Upper lobe of right lung (tissue), 1 donor: ENCODE results near the gene MOV10L1. TPM values are rescaled to one million over a fixed set of nuclear protein-coding genes. Genes with fewer than 3 reads are reported as not detected.

Experiments
- ATAC-seq: fragments of 200-7000 bp; cut with Tn5 transposase; one replicate; pipeline ENCODE4 v1.9.1; 2020; ENCODE audit warnings: mild to moderate bottlenecking, moderate library complexity
- DNase-seq: peaks from one replicate; pipeline ENCODE4 v3.0.0-alpha.2; 2020
- H3K27ac ChIP-seq: fragments of 200-600 bp; one replicate; pipeline ENCODE4 v1.8.0; 2022
- H3K27me3 ChIP-seq: fragments of 200-600 bp; one replicate; pipeline ENCODE4 v1.8.0; 2022; ENCODE audit warnings: mild to moderate bottlenecking
- H3K36me3 ChIP-seq: fragments of 200-600 bp; one replicate; pipeline ENCODE4 v1.8.0; 2022
- H3K4me1 ChIP-seq: fragments of 200-600 bp; one replicate; pipeline ENCODE4 v1.8.0; 2022
- H3K4me3 ChIP-seq: fragments of 200-600 bp; one replicate; pipeline ENCODE4 v1.8.0; 2022; ENCODE audit warnings: mild to moderate bottlenecking
- H3K9me3 ChIP-seq: fragments of 200-600 bp; one replicate; pipeline ENCODE4 v1.8.0; 2022
- CTCF ChIP-seq: fragments of 200-600 bp; IDR thresholded peaks from one replicate; pipeline ENCODE4 v1.8.0; 2022; ENCODE audit warnings: antibody characterized with exemption
- intact Hi-C: fragments of 100-400 bp; cut with DNase I; formaldehyde crosslinking; loops from one replicate; pipeline ENCODE4 v1.11.0; 2022
- total RNA-seq: library from RNA; stranded (reverse); fragmentation: NEBNext Ultra II Directional; extraction: Animal tissue kit (Norgen Biotek cat#: 25700); gene quantifications from one replicate; pipeline ENCODE4 v1.2.1, GENCODE V29; 2021
- donor health status: DM: no; HTN: yes; CAD: no; lungs with severe emphysema.

The MOV10L1 gene
- total RNA-seq, 1 donor from 2014 or later: 1.2 TPM

- no peak for TF ChIP-seq CTCF
- intact Hi-C loops: no loop called here
- ATAC-seq: no peak
- peaks cover 17% of the 10 kb centered on the region for H3K27me3 ChIP-seq
- no peak for DNase-seq
- H3K36me3 ChIP-seq: no peaks in the 10 kb centered on the region
- no peak within 1 kb of the TSS for H3K27ac ChIP-seq
- no peak within 1 kb of the TSS for H3K4me3 ChIP-seq
- H3K9me3 ChIP-seq: no peaks in the 10 kb centered on the region
- peaks cover 6% of the 10 kb centered on the region for H3K4me1 ChIP-seq
Observed at GRCh38 chr22:50058061-50058905, 31.5 kb upstream of the MOV10L1 start, which contains the start of gene TTLL8. TSS of gene TTLL8 (minus strand) at chr22:50058298.

GRCh38 chr22:50058906-50059880 is 30.6 kb upstream of the MOV10L1 start:
- peak overlapping the region; percentile 4 for H3K4me3 ChIP-seq
- no peaks in the 10 kb centered on the region for H3K36me3 ChIP-seq
- peaks cover 6% of the 10 kb centered on the region for H3K4me1 ChIP-seq
- H3K27ac ChIP-seq: no peak overlapping the region
- ATAC-seq (no peak), DNase-seq (no peak)
- no peak for TF ChIP-seq CTCF
- no peaks in the 10 kb centered on the region for H3K9me3 ChIP-seq
- intact Hi-C loops: no loop called here
- peaks cover 17% of the 10 kb centered on the region for H3K27me3 ChIP-seq

- intact Hi-C loops: no loop called here
- H3K9me3 ChIP-seq: no peaks in the 10 kb centered on the region
- peaks cover 6% of the 10 kb centered on the region for H3K4me1 ChIP-seq
- no peak for DNase-seq
- H3K27ac ChIP-seq: no peak overlapping the region
- no peak for TF ChIP-seq CTCF
- no peak overlapping the region for H3K4me3 ChIP-seq
- H3K36me3 ChIP-seq: no peaks in the 10 kb centered on the region
- peaks cover 17% of the 10 kb centered on the region for H3K27me3 ChIP-seq
- no peak for ATAC-seq
Observed at GRCh38 chr22:50059881-50060262, 29.9 kb upstream of the MOV10L1 start.

- H3K4me3 ChIP-seq: no peak overlapping the region
- H3K4me1 ChIP-seq: peaks cover 6% of the 10 kb centered on the region
- no peak for TF ChIP-seq CTCF
- peaks cover 17% of the 10 kb centered on the region for H3K27me3 ChIP-seq
- no peak overlapping the region for H3K27ac ChIP-seq
- no peak for DNase-seq
- intact Hi-C loops: no loop called here
- no peaks in the 10 kb centered on the region for H3K9me3 ChIP-seq
- peak; percentile 44 for ATAC-seq
- no peaks in the 10 kb centered on the region for H3K36me3 ChIP-seq
Observed at GRCh38 chr22:50060441-50061140, 29.2 kb upstream of the MOV10L1 start.

GRCh38 chr22:50061141-50061823 is 28.5 kb upstream of the MOV10L1 start:
- Histone ChIP-seq H3K27ac (no peak overlapping the region), H3K27me3 (peaks cover 17% of the 10 kb centered on the region), H3K4me3 (no peak overlapping the region), H3K4me1 (peaks cover 6% of the 10 kb centered on the region), H3K36me3 (no peaks in the 10 kb centered on the region), H3K9me3 (no peaks in the 10 kb centered on the region)
- no peak for TF ChIP-seq CTCF
- intact Hi-C loops: no loop called here
- ATAC-seq (peak; percentile 35), DNase-seq (no peak)
